Measurements from ENCODE around the gene SNRNP27. TPM values are rescaled to one million over a fixed set of nuclear protein-coding genes. Genes with fewer than 3 reads are reported as not detected.
A peak's percentile ranks its signal among the peaks of the same experiment; 100 is the strongest.

The SNRNP27 gene
- polyA plus RNA-seq, 2 of the 4 experiments (the other 2 are of a cell fraction), result 90.8 to 115 TPM

GRCh38 chr2:69917852-69918251, 24.1 kb downstream of the SNRNP27 start:
- Histone ChIP-seq H3K27ac (peak overlapping the region in 1 of 2 experiments; percentile 50; a peak in 1 of 6 replicates), H3K4me2 (peak overlapping the region; percentile 24; the same call in 2 of the 3 replicates), H3K4me3 (no peak overlapping the region), H3K9me3 (no peaks in the 10 kb centered on the region), H3K4me1 (peaks cover 17% of the 10 kb centered on the region; the same call in 2 of the 3 replicates)
- ATAC-seq (no peak), FAIRE-seq (no peak), DNase-seq (ENCODE audit: low read depth in 1 of 2, low spot score in 1 of 2) (peak in 1 of 2 experiments; percentile 45)
- TF ChIP-seq MYC (IDR thresholded peaks at IDR 0.05; ENCODE audit: borderline replicate concordance, low read length), result no peak
- no peak for TF ChIP-seq HOXA7 (CRISPR knock-in tag; IDR thresholded peaks at IDR 0.05)
- no peak for TF ChIP-seq FOSL2 (IDR thresholded peaks at IDR 0.05)
- 0 out of 2 replicates have a peak, but pooled peaks have one; percentile 39 for TF ChIP-seq FOSL2 (CRISPR knock-in tag; IDR thresholded peaks at IDR 0.05)
- TF ChIP-seq POLR2AphosphoS2 (conservative IDR thresholded peaks at IDR 0.05; ENCODE audit: low read length), result no peak
- TF ChIP-seq RAD21 (conservative IDR thresholded peaks at IDR 0.05 in 1 of 2, IDR thresholded peaks at IDR 0.05 in 1 of 2), result no peak
- TF ChIP-seq RARB (CRISPR knock-in tag; IDR thresholded peaks at IDR 0.05), result no peak
- POLR2A ChIA-PET, result interaction anchor here (0.6 to 1.0 kb wide), 2 partner anchors 273 to 376 kb away, joined by 3 read pairs; partner anchors contain the start of genes C2orf42 and SNRPG
- CTCF ChIA-PET, result interaction anchor here (1.0 to 1.8 kb wide), 3 partner anchors 152 to 168 kb away, joined by 3 to 5 read pairs (median 3); no protein-coding TSS in a partner anchor
- WGBS (ENCODE audit: missing lambda C conversion rate), result 40% methylated on average over 3 of the region's 3 CpGs

- POLR2A ChIA-PET, result interaction anchor here (0.6 kb wide), 1 partner anchor 375 kb away, joined by 3 read pairs; the partner anchor contains the start of gene SNRPG
- no peak for TF ChIP-seq CHD2 (IDR thresholded peaks at IDR 0.05; ENCODE audit: low read length, partially characterized antibody)
- no peak for TF ChIP-seq HOXB5 (CRISPR knock-in tag; IDR thresholded peaks at IDR 0.05)
- no peak for TF ChIP-seq ZC3H11A (IDR thresholded peaks at IDR 0.05)
- no peak for TF ChIP-seq SREBF2 (IDR thresholded peaks at IDR 0.05)
- no peak for TF ChIP-seq EHMT2 (IDR thresholded peaks at IDR 0.05; ENCODE audit: low read depth)
- TF ChIP-seq TP53 (CRISPR knock-in tag; IDR thresholded peaks at IDR 0.05), result no peak
- no peak for TF ChIP-seq NFE2L2 (conservative IDR thresholded peaks at IDR 0.05; ENCODE audit: low read length)
- TF ChIP-seq HOXB13 (CRISPR knock-in tag; IDR thresholded peaks at IDR 0.05; ENCODE audit: low read depth), result no peak
- no peak for TF ChIP-seq MAFK (IDR thresholded peaks at IDR 0.05; ENCODE audit: partially characterized antibody)
- TF ChIP-seq ESRRA (IDR thresholded peaks at IDR 0.05; ENCODE audit: borderline replicate concordance, low read length), result no peak
- TF ChIP-seq MYC (IDR thresholded peaks at IDR 0.05; ENCODE audit: borderline replicate concordance, low read length), result no peak
- TF ChIP-seq JUN (IDR thresholded peaks at IDR 0.05), result no peak
- TF ChIP-seq ATOH8 (CRISPR knock-in tag; IDR thresholded peaks at IDR 0.05; ENCODE audit: low read depth), result no peak
- no peak for TF ChIP-seq KDM1A (IDR thresholded peaks at IDR 0.05; ENCODE audit: low read depth)
- no peak for TF ChIP-seq KDM5A (IDR thresholded peaks at IDR 0.05)
- TF ChIP-seq RCOR1 (IDR thresholded peaks at IDR 0.05; ENCODE audit: low read depth, low read length), result no peak
- no peak for TF ChIP-seq TFCP2L1 (CRISPR knock-in tag; IDR thresholded peaks at IDR 0.05)
- no peak for TF ChIP-seq FOSB (CRISPR knock-in tag; IDR thresholded peaks at IDR 0.05)
- no peak for TF ChIP-seq NPAS2 (CRISPR knock-in tag; IDR thresholded peaks at IDR 0.05; ENCODE audit: borderline replicate concordance)
Observed at GRCh38 chr2:69918401-69918800, 24.6 kb downstream of the SNRNP27 start.

More at GRCh38 chr2:69918401-69918800, 24.6 kb downstream of the SNRNP27 start:
- no peaks in the 10 kb centered on the region for H3K9me3 ChIP-seq
- no peak for FAIRE-seq
- ATAC-seq, result no peak
- H3K4me3 ChIP-seq, result no peak overlapping the region
- WGBS (ENCODE audit: missing lambda C conversion rate), result 57% methylated on average over 3 of the region's 3 CpGs
- CTCF ChIA-PET, result interaction anchor here (1.0 to 1.8 kb wide), 3 partner anchors 151 to 168 kb away, joined by 3 to 5 read pairs (median 3); no protein-coding TSS in a partner anchor
- no peak for DNase-seq (ENCODE audit: low read depth in 1 of 2, low spot score in 1 of 2)
- H3K27ac ChIP-seq, result no peak overlapping the region; a peak in 1 of 6 replicates
- H3K4me2 ChIP-seq, result peak overlapping the region; percentile 24; the same call in 2 of the 3 replicates
- H3K4me1 ChIP-seq, result peaks cover 15% of the 10 kb centered on the region; the same call in 2 of the 3 replicates
